ENCODE results near the gene EXT2.

EXT2 gene

DNA sequence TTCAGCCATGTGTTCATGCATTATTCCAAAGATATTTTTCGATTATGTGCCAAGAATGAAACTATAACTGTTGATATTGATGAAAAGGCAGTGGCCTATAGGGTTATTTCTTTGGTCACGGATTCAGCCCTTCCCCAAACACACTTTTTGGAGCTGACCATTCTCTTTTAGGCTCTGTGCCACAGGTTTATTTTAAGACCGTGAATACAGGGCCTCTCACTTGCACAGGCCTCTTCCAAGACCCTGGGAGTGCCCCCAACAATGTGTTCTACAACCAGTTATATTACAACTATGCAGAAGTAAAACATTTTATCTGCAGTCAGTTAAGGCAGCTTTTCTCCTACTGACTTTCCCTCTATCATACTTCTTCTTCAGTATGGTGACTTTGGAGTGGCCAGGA, 109.9 kb downstream of the EXT2 start:
- TF ChIP-seq, protein P1, sequence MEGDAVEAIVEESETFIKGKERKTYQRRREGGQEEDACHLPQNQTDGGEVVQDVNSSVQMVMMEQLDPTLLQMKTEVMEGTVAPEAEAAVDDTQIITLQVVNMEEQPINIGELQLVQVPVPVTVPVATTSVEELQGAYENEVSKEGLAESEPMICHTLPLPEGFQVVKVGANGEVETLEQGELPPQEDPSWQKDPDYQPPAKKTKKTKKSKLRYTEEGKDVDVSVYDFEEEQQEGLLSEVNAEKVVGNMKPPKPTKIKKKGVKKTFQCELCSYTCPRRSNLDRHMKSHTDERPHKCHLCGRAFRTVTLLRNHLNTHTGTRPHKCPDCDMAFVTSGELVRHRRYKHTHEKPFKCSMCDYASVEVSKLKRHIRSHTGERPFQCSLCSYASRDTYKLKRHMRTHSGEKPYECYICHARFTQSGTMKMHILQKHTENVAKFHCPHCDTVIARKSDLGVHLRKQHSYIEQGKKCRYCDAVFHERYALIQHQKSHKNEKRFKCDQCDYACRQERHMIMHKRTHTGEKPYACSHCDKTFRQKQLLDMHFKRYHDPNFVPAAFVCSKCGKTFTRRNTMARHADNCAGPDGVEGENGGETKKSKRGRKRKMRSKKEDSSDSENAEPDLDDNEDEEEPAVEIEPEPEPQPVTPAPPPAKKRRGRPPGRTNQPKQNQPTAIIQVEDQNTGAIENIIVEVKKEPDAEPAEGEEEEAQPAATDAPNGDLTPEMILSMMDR (IDR thresholded peaks at IDR 0.05; ENCODE audit: low read depth, low read length), result no peak
- in situ Hi-C loops (cut with HindIII; ENCODE audit: low sequenced_read_pairs), result no loop called here

DNA sequence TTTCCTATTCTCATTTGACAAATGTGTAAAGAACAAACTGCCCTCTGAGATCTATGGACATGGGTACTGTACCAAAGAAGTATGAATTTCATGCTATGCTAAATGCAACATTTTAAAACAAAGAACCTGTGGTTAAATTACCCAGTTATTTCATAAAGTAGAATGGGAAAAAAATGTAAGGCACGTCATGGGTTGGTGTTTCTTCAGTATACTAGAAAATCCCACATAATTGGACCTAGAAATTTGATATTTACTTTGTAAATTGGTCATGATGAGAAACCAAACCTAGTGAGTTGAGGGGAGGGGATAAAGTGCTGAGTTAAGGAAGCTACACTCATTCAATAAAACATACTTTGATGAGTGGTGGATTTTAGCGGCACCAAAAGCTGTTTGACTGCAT, 110.4 kb downstream of the EXT2 start:
- TF ChIP-seq, protein P1 (IDR thresholded peaks at IDR 0.05; ENCODE audit: low read depth, low read length), result no peak
- in situ Hi-C loops (cut with HindIII; ENCODE audit: low sequenced_read_pairs), result no loop called here
- no peak for DNase-seq (ENCODE audit: low read depth, low spot score)
- H3K4me3 ChIP-seq (ENCODE audit: low read depth, low read length), result no peak overlapping the region

More for the DNA sequence above, 109.9 kb downstream of the EXT2 start:
- no peak for DNase-seq (ENCODE audit: low read depth, low spot score)
- no peak overlapping the region for H3K4me3 ChIP-seq (ENCODE audit: low read depth, low read length)

DNA sequence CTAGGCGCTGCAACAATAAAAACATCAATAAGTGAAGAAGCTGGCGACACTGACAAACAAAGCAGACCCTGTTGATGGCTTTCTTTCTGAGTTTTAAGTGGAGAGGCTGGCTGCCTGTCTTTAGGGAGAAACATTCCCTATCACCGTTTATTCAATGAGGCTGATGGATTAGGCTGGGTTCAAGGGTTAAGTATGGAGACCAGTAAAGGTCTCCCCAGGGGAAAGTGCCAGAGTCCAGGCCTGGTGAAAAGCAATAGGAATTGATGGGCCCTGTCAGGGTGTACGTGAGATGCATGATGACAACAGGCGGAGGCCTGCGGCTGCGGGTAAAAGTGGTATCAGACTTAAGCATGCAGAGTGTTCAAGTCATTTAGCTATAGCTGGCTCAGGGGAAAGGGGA, 111.8 kb downstream of the EXT2 start:
- TF ChIP-seq, protein P1 (IDR thresholded peaks at IDR 0.05; ENCODE audit: low read depth, low read length), result no peak
- in situ Hi-C loops (cut with HindIII; ENCODE audit: low sequenced_read_pairs), result no loop called here
- no peak overlapping the region for H3K4me3 ChIP-seq (ENCODE audit: low read depth, low read length)
- no peak for DNase-seq (ENCODE audit: low read depth, low spot score)

DNA sequence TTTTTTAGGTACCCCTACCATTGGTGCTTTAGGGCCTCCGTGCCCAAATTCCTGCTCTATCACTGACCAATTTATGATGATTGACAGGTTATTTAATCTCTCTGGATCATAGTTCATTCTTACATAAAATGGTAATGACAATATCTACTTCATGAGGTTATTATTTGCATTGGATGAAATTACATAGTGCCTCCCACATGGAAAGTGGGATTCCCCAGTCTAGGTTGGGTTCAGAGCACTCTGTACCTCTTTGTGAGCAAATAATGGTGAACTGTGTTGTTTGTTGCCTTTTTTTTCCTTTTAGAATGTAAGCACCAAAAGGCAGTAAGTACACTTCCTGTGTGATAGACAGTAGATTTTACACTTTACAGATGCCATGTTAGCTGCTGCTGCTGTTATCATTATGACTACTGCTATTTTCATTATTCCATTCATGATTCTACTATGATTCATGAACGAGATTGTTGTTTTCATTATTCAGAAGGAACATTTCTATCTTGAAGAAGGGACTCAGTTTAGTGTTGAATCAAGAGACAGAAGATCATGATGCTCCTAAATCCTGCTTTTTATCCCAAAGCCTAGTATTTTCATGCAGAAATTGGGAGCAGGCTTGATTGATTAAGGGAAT, 113.6 kb downstream of the EXT2 start:
- no peak overlapping the region for H3K4me3 ChIP-seq (ENCODE audit: low read depth, low read length)
- DNase-seq (ENCODE audit: low read depth, low spot score), result no peak
- TF ChIP-seq, protein P1 (IDR thresholded peaks at IDR 0.05; ENCODE audit: low read depth, low read length), result no peak
- in situ Hi-C loops (cut with HindIII; ENCODE audit: low sequenced_read_pairs), result no loop called here

DNA sequence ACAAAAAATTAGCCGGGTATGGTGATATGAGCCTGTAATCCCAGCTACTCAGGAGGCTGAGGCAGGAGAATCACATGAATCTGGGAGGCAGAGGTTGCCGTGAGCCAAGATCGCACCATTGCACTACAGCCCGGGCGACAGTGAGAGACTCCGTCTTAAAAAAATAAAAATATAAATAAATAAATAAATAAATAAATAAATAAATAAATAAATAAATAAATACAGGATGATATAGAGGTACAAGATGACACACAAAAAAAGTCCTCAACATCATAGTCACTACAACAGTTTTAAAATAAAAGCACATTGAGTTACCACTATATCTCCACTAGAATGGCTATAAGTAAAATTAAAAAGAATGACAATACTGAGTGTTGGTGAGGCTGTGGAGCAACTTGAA, 116.7 kb downstream of the EXT2 start:
- TF ChIP-seq, protein P1 (IDR thresholded peaks at IDR 0.05; ENCODE audit: low read depth, low read length), result no peak
- no peak overlapping the region for H3K4me3 ChIP-seq (ENCODE audit: low read depth, low read length)
- in situ Hi-C loops (cut with HindIII; ENCODE audit: low sequenced_read_pairs), result no loop called here
- DNase-seq (ENCODE audit: low read depth, low spot score), result no peak

DNA sequence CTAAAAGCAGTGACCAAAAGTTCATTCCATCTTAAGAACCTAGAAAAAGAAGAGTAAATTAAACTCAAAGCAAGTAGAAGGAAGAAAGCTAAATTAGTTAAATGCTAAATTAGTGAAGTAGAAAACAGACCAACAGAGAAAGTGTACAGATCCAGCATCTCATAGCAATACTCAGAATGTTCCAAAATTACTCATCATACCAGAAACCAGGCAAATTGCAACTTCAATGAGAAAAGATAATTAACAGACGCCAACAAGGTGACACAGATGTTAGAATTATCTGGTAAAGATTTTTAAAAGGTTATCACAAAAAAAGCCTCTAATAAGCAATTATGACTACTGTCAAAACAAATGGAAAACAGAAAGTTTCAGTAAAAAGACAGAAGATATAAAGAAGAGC, 117.7 kb downstream of the EXT2 start:
- H3K4me3 ChIP-seq (ENCODE audit: low read depth, low read length), result no peak overlapping the region
- no peak for DNase-seq (ENCODE audit: low read depth, low spot score)
- TF ChIP-seq, protein P1 (IDR thresholded peaks at IDR 0.05; ENCODE audit: low read depth, low read length), result no peak
- in situ Hi-C loops (cut with HindIII; ENCODE audit: low sequenced_read_pairs), result no loop called here

Measured in astrocyte of the spinal cord (primary cell).